ENCODE data around the gene AGA.

The AGA gene

GRCh38 chr4:177436456-177436855 lies 5.8 kb downstream of the AGA start:
- no peak overlapping the region for H3K4me3 ChIP-seq (replicated peaks in 1 of 2; ENCODE audit: low read depth in 2 of 2, low read length in 2 of 2)
- DNase-seq (ENCODE audit: low read depth in 2 of 2), result no peak
- TF ChIP-seq, protein P1, sequence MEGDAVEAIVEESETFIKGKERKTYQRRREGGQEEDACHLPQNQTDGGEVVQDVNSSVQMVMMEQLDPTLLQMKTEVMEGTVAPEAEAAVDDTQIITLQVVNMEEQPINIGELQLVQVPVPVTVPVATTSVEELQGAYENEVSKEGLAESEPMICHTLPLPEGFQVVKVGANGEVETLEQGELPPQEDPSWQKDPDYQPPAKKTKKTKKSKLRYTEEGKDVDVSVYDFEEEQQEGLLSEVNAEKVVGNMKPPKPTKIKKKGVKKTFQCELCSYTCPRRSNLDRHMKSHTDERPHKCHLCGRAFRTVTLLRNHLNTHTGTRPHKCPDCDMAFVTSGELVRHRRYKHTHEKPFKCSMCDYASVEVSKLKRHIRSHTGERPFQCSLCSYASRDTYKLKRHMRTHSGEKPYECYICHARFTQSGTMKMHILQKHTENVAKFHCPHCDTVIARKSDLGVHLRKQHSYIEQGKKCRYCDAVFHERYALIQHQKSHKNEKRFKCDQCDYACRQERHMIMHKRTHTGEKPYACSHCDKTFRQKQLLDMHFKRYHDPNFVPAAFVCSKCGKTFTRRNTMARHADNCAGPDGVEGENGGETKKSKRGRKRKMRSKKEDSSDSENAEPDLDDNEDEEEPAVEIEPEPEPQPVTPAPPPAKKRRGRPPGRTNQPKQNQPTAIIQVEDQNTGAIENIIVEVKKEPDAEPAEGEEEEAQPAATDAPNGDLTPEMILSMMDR (IDR thresholded peaks at IDR 0.05; ENCODE audit: low read depth, low read length), result no peak

DNA sequence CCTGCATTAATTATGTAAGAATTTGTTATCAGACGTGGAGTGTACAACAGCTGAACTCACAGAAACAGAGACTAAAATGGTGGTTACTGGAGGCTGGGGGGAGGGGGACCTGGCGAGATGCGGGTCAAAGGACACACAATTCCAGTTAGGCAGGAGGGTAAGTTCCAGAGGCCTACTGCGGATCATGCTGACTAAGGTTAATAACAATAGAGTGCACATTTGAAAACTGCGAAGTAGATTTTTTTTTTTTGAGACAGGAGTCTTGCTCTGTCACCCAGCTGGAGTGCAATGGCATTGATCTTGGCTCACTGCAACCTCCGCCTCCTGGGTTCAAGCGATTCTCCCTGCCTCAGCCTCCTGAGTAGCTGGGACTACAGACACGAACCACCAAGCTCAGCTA lies 7.6 kb downstream of the AGA start:
- TF ChIP-seq, protein P1 (IDR thresholded peaks at IDR 0.05; ENCODE audit: low read depth, low read length), result no peak
- no peak for DNase-seq (ENCODE audit: low read depth in 2 of 2)
- H3K4me3 ChIP-seq (replicated peaks in 1 of 2; ENCODE audit: low read depth in 2 of 2, low read length in 2 of 2), result no peak overlapping the region

- DNase-seq (ENCODE audit: low read depth in 2 of 2), result peak in 1 of 2 donors; percentile 61
- no peak overlapping the region for H3K4me3 ChIP-seq (replicated peaks in 1 of 2; ENCODE audit: low read depth in 2 of 2, low read length in 2 of 2)
- TF ChIP-seq, protein P1 (IDR thresholded peaks at IDR 0.05; ENCODE audit: low read depth, low read length), result no peak
Measured at GRCh38 chr4:177427192-177427591, 15.0 kb downstream of the AGA start.

- H3K4me3 ChIP-seq (replicated peaks in 1 of 2; ENCODE audit: low read depth in 2 of 2, low read length in 2 of 2), result no peak overlapping the region
- no peak for DNase-seq (ENCODE audit: low read depth in 2 of 2)
- TF ChIP-seq, protein P1 (IDR thresholded peaks at IDR 0.05; ENCODE audit: low read depth, low read length), result no peak
Measured at GRCh38 chr4:177419434-177419833, 22.8 kb downstream of the AGA start.

DNA sequence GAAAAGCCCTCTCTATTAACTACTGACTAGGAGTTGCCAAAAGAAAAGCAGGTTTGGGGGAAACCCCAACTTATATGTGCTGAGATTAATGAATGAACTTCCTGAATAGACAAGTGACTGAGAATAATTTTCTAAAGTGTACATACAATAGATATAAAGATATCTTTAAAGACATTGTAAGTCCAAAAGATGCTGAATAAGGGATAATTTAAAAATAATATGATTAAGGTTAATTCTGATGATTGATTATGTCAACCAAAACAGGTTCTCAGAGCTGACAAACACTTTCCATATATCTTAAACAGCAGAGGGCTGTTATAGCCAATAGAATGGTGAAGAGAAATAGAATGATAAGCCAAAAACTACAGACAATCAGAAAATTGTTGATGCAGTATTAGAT lies 28.6 kb downstream of the AGA start:
- TF ChIP-seq, protein P1 (IDR thresholded peaks at IDR 0.05; ENCODE audit: low read depth, low read length), result no peak
- no peak for DNase-seq (ENCODE audit: low read depth in 2 of 2)
- no peak overlapping the region for H3K4me3 ChIP-seq (replicated peaks in 1 of 2; ENCODE audit: low read depth in 2 of 2, low read length in 2 of 2)

DNA sequence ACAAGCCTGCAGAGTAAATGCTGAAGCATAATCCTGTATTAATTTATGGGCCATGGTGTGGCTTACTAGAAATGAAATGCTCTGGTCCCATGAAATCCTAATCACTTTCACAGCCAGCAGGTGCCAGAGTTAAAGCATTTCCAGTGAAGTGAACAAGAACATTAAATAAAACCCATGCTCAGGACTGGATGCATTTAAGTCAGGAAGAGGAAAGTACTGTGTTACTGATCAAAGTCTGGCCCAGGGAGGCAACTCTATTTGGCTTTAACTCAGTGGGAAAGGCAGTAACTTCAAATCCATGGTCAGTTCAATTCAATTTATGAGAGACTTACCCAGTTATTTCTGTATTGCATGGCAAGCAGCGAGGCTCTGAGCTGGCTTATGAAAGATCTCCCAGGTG lies 29.2 kb downstream of the AGA start:
- no peak overlapping the region for H3K4me3 ChIP-seq (replicated peaks in 1 of 2; ENCODE audit: low read depth in 2 of 2, low read length in 2 of 2)
- TF ChIP-seq, protein P1 (IDR thresholded peaks at IDR 0.05; ENCODE audit: low read depth, low read length), result no peak
- no peak for DNase-seq (ENCODE audit: low read depth in 2 of 2)

- DNase-seq (ENCODE audit: low read depth in 2 of 2), result no peak
- TF ChIP-seq, protein P1 (IDR thresholded peaks at IDR 0.05; ENCODE audit: low read depth, low read length), result no peak
- H3K4me3 ChIP-seq (replicated peaks in 1 of 2; ENCODE audit: low read depth in 2 of 2, low read length in 2 of 2), result no peak overlapping the region
Measured at GRCh38 chr4:177411996-177412395, 30.2 kb downstream of the AGA start.
